ENCODE measurements around the gene PLSCR1.

Gene PLSCR1

DNA sequence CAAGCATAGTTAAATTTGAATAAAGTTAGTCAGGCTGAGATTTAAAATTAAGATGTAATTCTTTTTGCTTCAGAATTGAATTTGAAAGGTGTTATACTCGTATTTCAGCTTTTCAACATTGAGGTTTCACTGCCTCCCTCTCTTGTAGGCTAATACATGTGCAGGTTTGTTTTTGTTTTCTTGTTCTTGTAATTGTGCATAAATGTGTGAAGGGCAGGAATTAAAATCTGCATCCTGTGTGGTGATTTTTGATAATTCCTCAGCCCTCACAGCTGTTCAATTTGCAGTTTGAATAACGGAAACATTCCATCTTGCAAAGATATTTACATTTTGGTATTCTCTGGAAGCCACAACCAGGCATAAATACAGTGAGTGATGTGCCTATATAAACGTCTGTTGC lies 24.9 kb upstream of the PLSCR1 start:
- H3K9ac ChIP-seq (ENCODE audit: low read depth in 1 of 2, low read length in 2 of 2) = no peak overlapping the region
- H3K27me3 ChIP-seq (ENCODE audit: control insufficient read depth in 2 of 2, insufficient read depth in 2 of 2, low read length in 2 of 2) = no peaks in the 10 kb centered on the region
- no peaks in the 10 kb centered on the region for H3K4me1 ChIP-seq (ENCODE audit: control insufficient read depth in 2 of 2, insufficient read depth in 2 of 2, low read length in 2 of 2)
- H3K36me3 ChIP-seq (ENCODE audit: control insufficient read depth in 2 of 2, insufficient read depth in 2 of 2, low read length in 2 of 2) = no peaks in the 10 kb centered on the region
- no peak overlapping the region for H3K27ac ChIP-seq (ENCODE audit: low read depth in 2 of 2, low read length in 2 of 2)
- H3K9me3 ChIP-seq (ENCODE audit: control insufficient read depth in 2 of 2, low read length in 2 of 2) = no peaks in the 10 kb centered on the region
- H3K4me3 ChIP-seq (ENCODE audit: low read length in 2 of 2) = no peak overlapping the region

DNA sequence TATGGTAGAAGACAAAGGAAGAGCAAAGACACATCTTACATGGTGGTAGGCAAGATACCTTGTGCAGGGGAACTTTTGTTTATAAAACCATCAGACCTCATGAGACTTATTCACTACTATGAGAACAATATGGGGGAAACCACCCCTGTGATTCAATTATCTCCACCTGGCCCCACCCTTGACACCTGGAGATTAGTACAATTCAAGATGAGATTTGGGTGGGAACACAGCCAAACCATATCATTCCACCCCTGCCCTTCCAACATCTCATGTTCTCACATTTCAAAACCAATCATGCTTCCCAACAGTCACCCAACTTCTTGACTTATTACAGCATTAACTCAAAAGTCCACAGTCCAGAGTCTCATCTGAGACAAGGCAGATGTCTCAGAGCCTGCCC lies 21.7 kb upstream of the PLSCR1 start:
- Histone ChIP-seq H3K27ac (ENCODE audit: low read depth in 2 of 2, low read length in 2 of 2) (no peak overlapping the region), H3K9me3 (ENCODE audit: control insufficient read depth in 2 of 2, low read length in 2 of 2) (no peaks in the 10 kb centered on the region), H3K27me3 (ENCODE audit: control insufficient read depth in 2 of 2, insufficient read depth in 2 of 2, low read length in 2 of 2) (no peaks in the 10 kb centered on the region), H3K4me3 (ENCODE audit: low read length in 2 of 2) (no peak overlapping the region), H3K4me1 (ENCODE audit: control insufficient read depth in 2 of 2, insufficient read depth in 2 of 2, low read length in 2 of 2) (no peaks in the 10 kb centered on the region), H3K9ac (ENCODE audit: low read depth in 1 of 2, low read length in 2 of 2) (no peak overlapping the region), H3K36me3 (ENCODE audit: control insufficient read depth in 2 of 2, insufficient read depth in 2 of 2, low read length in 2 of 2) (no peaks in the 10 kb centered on the region)

GRCh38 chr3:146561879-146562278 lies 17.5 kb upstream of the PLSCR1 start:
- Histone ChIP-seq H3K27ac (ENCODE audit: low read depth in 2 of 2, low read length in 2 of 2) (no peak overlapping the region), H3K9me3 (ENCODE audit: control insufficient read depth in 2 of 2, low read length in 2 of 2) (no peaks in the 10 kb centered on the region), H3K27me3 (ENCODE audit: control insufficient read depth in 2 of 2, insufficient read depth in 2 of 2, low read length in 2 of 2) (no peaks in the 10 kb centered on the region), H3K4me1 (ENCODE audit: control insufficient read depth in 2 of 2, insufficient read depth in 2 of 2, low read length in 2 of 2) (no peaks in the 10 kb centered on the region), H3K9ac (ENCODE audit: low read depth in 1 of 2, low read length in 2 of 2) (no peak overlapping the region), H3K36me3 (ENCODE audit: control insufficient read depth in 2 of 2, insufficient read depth in 2 of 2, low read length in 2 of 2) (no peaks in the 10 kb centered on the region), H3K4me3 (ENCODE audit: low read length in 2 of 2) (no peak overlapping the region)

- no peaks in the 10 kb centered on the region for H3K4me1 ChIP-seq (ENCODE audit: control insufficient read depth in 2 of 2, insufficient read depth in 2 of 2, low read length in 2 of 2)
- H3K36me3 ChIP-seq (ENCODE audit: control insufficient read depth in 2 of 2, insufficient read depth in 2 of 2, low read length in 2 of 2) = no peaks in the 10 kb centered on the region
- H3K4me3 ChIP-seq (ENCODE audit: low read length in 2 of 2) = no peak overlapping the region
- H3K9me3 ChIP-seq (ENCODE audit: control insufficient read depth in 2 of 2, low read length in 2 of 2) = no peaks in the 10 kb centered on the region
- no peak overlapping the region for H3K27ac ChIP-seq (ENCODE audit: low read depth in 2 of 2, low read length in 2 of 2)
- no peak overlapping the region for H3K9ac ChIP-seq (ENCODE audit: low read depth in 1 of 2, low read length in 2 of 2)
- H3K27me3 ChIP-seq (ENCODE audit: control insufficient read depth in 2 of 2, insufficient read depth in 2 of 2, low read length in 2 of 2) = no peaks in the 10 kb centered on the region
These were observed 17.1 kb upstream of the PLSCR1 start for GRCh38 chr3:146561463-146561862.

DNA sequence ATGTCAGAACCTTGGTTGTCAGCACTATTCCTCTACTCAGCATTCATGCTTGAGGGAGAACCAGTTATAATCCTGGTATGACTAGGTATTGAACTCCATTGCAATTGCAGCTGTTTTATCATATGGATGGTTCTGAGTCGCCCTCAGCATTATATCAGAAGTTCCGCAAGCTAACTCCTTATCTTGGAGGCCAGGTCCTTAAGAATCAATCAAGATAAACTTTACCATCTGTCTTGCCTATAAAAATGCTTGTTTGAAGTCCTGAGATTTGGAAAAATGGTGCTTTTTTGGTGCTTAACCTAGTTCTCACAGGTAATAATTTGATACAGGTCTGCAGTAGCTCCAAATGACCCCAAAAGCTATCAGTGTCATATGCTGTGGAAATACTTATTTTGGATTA lies 16.3 kb upstream of the PLSCR1 start:
- no peaks in the 10 kb centered on the region for H3K4me1 ChIP-seq (ENCODE audit: control insufficient read depth in 2 of 2, insufficient read depth in 2 of 2, low read length in 2 of 2)
- no peaks in the 10 kb centered on the region for H3K9me3 ChIP-seq (ENCODE audit: control insufficient read depth in 2 of 2, low read length in 2 of 2)
- H3K27ac ChIP-seq (ENCODE audit: low read depth in 2 of 2, low read length in 2 of 2) = no peak overlapping the region
- H3K36me3 ChIP-seq (ENCODE audit: control insufficient read depth in 2 of 2, insufficient read depth in 2 of 2, low read length in 2 of 2) = no peaks in the 10 kb centered on the region
- no peak overlapping the region for H3K9ac ChIP-seq (ENCODE audit: low read depth in 1 of 2, low read length in 2 of 2)
- no peaks in the 10 kb centered on the region for H3K27me3 ChIP-seq (ENCODE audit: control insufficient read depth in 2 of 2, insufficient read depth in 2 of 2, low read length in 2 of 2)
- no peak overlapping the region for H3K4me3 ChIP-seq (ENCODE audit: low read length in 2 of 2)

DNA sequence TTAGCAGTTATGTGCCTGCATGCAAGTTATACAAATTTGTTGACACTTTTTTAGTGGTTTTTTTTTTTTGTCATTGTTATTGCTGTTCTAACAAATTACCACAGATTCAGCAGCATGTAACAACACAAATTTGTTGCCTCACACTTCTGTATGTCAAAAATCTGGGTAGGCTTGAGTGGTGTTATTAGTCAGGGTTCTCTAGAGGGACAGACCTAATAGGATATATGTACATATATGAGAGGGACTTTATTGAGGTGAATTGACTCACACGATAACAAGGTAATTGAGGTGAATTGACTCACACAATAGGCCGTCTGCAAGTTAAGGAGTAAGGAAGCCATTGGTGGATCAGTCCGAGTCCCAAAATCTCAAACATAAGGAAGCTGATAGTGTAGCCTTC lies 15.0 kb upstream of the PLSCR1 start:
- no peaks in the 10 kb centered on the region for H3K27me3 ChIP-seq (ENCODE audit: control insufficient read depth in 2 of 2, insufficient read depth in 2 of 2, low read length in 2 of 2)
- H3K9me3 ChIP-seq (ENCODE audit: control insufficient read depth in 2 of 2, low read length in 2 of 2) = no peaks in the 10 kb centered on the region
- no peak overlapping the region for H3K27ac ChIP-seq (ENCODE audit: low read depth in 2 of 2, low read length in 2 of 2)
- no peak overlapping the region for H3K4me3 ChIP-seq (ENCODE audit: low read length in 2 of 2)
- H3K9ac ChIP-seq (ENCODE audit: low read depth in 1 of 2, low read length in 2 of 2) = no peak overlapping the region
- H3K36me3 ChIP-seq (ENCODE audit: control insufficient read depth in 2 of 2, insufficient read depth in 2 of 2, low read length in 2 of 2) = no peaks in the 10 kb centered on the region
- H3K4me1 ChIP-seq (ENCODE audit: control insufficient read depth in 2 of 2, insufficient read depth in 2 of 2, low read length in 2 of 2) = no peaks in the 10 kb centered on the region

GRCh38 chr3:146558781-146559180 lies 14.4 kb upstream of the PLSCR1 start:
- H3K4me1 ChIP-seq (ENCODE audit: control insufficient read depth in 2 of 2, insufficient read depth in 2 of 2, low read length in 2 of 2) = no peaks in the 10 kb centered on the region
- no peak overlapping the region for H3K9ac ChIP-seq (ENCODE audit: low read depth in 1 of 2, low read length in 2 of 2)
- no peaks in the 10 kb centered on the region for H3K36me3 ChIP-seq (ENCODE audit: control insufficient read depth in 2 of 2, insufficient read depth in 2 of 2, low read length in 2 of 2)
- H3K9me3 ChIP-seq (ENCODE audit: control insufficient read depth in 2 of 2, low read length in 2 of 2) = no peaks in the 10 kb centered on the region
- H3K27me3 ChIP-seq (ENCODE audit: control insufficient read depth in 2 of 2, insufficient read depth in 2 of 2, low read length in 2 of 2) = no peaks in the 10 kb centered on the region
- H3K27ac ChIP-seq (ENCODE audit: low read depth in 2 of 2, low read length in 2 of 2) = no peak overlapping the region
- H3K4me3 ChIP-seq (ENCODE audit: low read length in 2 of 2) = no peak overlapping the region

DNA sequence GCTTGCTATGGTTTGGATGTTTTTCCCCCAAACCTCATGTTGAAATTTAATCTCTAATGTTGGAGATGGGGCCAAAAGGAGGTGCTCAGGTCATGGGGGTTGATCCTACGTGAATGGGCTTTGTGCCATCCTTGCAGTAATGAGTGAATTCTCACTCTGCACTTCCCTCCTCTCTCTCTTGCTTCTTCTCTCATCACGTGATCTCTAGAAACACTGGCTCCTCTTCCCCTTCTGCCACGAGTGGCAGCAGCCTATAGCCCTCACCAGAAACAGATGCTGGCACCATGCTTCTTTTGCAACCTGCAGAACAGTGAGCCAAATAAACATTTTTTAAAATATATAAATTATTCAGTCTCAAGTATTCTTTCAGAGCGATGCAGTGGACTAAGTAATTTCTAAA lies 13.3 kb upstream of the PLSCR1 start:
- Histone ChIP-seq H3K9ac (ENCODE audit: low read depth in 1 of 2, low read length in 2 of 2) (no peak overlapping the region), H3K36me3 (ENCODE audit: control insufficient read depth in 2 of 2, insufficient read depth in 2 of 2, low read length in 2 of 2) (no peaks in the 10 kb centered on the region), H3K27me3 (ENCODE audit: control insufficient read depth in 2 of 2, insufficient read depth in 2 of 2, low read length in 2 of 2) (no peaks in the 10 kb centered on the region), H3K4me1 (ENCODE audit: control insufficient read depth in 2 of 2, insufficient read depth in 2 of 2, low read length in 2 of 2) (no peaks in the 10 kb centered on the region), H3K9me3 (ENCODE audit: control insufficient read depth in 2 of 2, low read length in 2 of 2) (no peaks in the 10 kb centered on the region), H3K27ac (ENCODE audit: low read depth in 2 of 2, low read length in 2 of 2) (no peak overlapping the region), H3K4me3 (ENCODE audit: low read length in 2 of 2) (no peak overlapping the region)

GRCh38 chr3:146555311-146555710 lies 10.9 kb upstream of the PLSCR1 start:
- no peak overlapping the region for H3K4me3 ChIP-seq (ENCODE audit: low read length in 2 of 2)
- H3K9me3 ChIP-seq (ENCODE audit: control insufficient read depth in 2 of 2, low read length in 2 of 2) = no peaks in the 10 kb centered on the region
- no peaks in the 10 kb centered on the region for H3K27me3 ChIP-seq (ENCODE audit: control insufficient read depth in 2 of 2, insufficient read depth in 2 of 2, low read length in 2 of 2)
- H3K27ac ChIP-seq (ENCODE audit: low read depth in 2 of 2, low read length in 2 of 2) = no peak overlapping the region
- H3K4me1 ChIP-seq (ENCODE audit: control insufficient read depth in 2 of 2, insufficient read depth in 2 of 2, low read length in 2 of 2) = peaks cover 0 to 3% of the 10 kb centered on the region in 2 donors
- H3K36me3 ChIP-seq (ENCODE audit: control insufficient read depth in 2 of 2, insufficient read depth in 2 of 2, low read length in 2 of 2) = no peaks in the 10 kb centered on the region
- no peak overlapping the region for H3K9ac ChIP-seq (ENCODE audit: low read depth in 1 of 2, low read length in 2 of 2)

- H3K27me3 ChIP-seq (ENCODE audit: control insufficient read depth in 2 of 2, insufficient read depth in 2 of 2, low read length in 2 of 2) = no peaks in the 10 kb centered on the region
- no peaks in the 10 kb centered on the region for H3K9me3 ChIP-seq (ENCODE audit: control insufficient read depth in 2 of 2, low read length in 2 of 2)
- no peak overlapping the region for H3K9ac ChIP-seq (ENCODE audit: low read depth in 1 of 2, low read length in 2 of 2)
- no peaks in the 10 kb centered on the region for H3K36me3 ChIP-seq (ENCODE audit: control insufficient read depth in 2 of 2, insufficient read depth in 2 of 2, low read length in 2 of 2)
- no peak overlapping the region for H3K4me3 ChIP-seq (ENCODE audit: low read length in 2 of 2)
- no peak overlapping the region for H3K27ac ChIP-seq (ENCODE audit: low read depth in 2 of 2, low read length in 2 of 2)
- peaks cover 0 to 3% of the 10 kb centered on the region in 2 donors for H3K4me1 ChIP-seq (ENCODE audit: control insufficient read depth in 2 of 2, insufficient read depth in 2 of 2, low read length in 2 of 2)
These were observed 9.8 kb upstream of the PLSCR1 start for GRCh38 chr3:146554151-146554760.
